H1 (cell line): ENCODE results near the gene MFAP3L. TPM values are rescaled to one million over a fixed set of nuclear protein-coding genes. Genes with fewer than 3 reads are reported as not detected.

ENCODE experiments used
- BRCA1 ChIP-seq: IDR thresholded peaks from 2 replicates; pipeline ENCODE4 v1.6.1; 2012; ENCODE audit warnings: low read depth, low read length, improper control_type of control experiment
- E2F6 ChIP-seq: IDR thresholded peaks from 2 replicates; pipeline ENCODE4 v1.6.1; 2012; ENCODE audit warnings: inconsistent platforms
- GTF2F1 ChIP-seq: IDR thresholded peaks from 2 replicates; pipeline ENCODE4 v1.6.1; 2012; ENCODE audit warnings: low read depth, low read length, improper control_type of control experiment, borderline replicate concordance
- HDAC2 ChIP-seq, 2 experiments: fragments of 300-600 bp in 1 of 2; sonication (generic) in 1 of 2; IDR thresholded peaks; 2 replicates each; pipeline ENCODE4 v1.6.1; 2011 to 2012; ENCODE audit warnings: low read depth in 2 of 2, low read length in 2 of 2, mild to moderate bottlenecking in 2 of 2, moderate library complexity in 2 of 2, borderline replicate concordance in 1 of 2, inconsistent platforms in 1 of 2
- KDM1A ChIP-seq: fragments of 200-600, 300-600 bp; sonication (generic); IDR thresholded peaks from 2 replicates; pipeline ENCODE4 v1.7.1; 2016; ENCODE audit warnings: mild to moderate bottlenecking, low read length, borderline replicate concordance
- NRF1 ChIP-seq: IDR thresholded peaks from 2 replicates; pipeline ENCODE4 v1.6.1; 2011; ENCODE audit warnings: mild to moderate bottlenecking, low read depth, low read length, improper control_type of control experiment
- PHF8 ChIP-seq: fragments of 200-600 bp; sonication (generic); conservative IDR thresholded peaks from 2 replicates; pipeline ENCODE4 v1.7.1; 2012; ENCODE audit warnings: low read depth, mild to moderate bottlenecking, inconsistent platforms, low read length, moderate library complexity
- POLR2A ChIP-seq, 2 experiments: IDR thresholded peaks; 1 replicate in 1 of 2; 2 replicates in 1 of 2; pipeline ENCODE4 v1.6.1; 2011; ENCODE audit warnings: low read depth in 2 of 2, low read length in 2 of 2, mild to moderate bottlenecking in 2 of 2; ENCODE audit errors: control extremely low read depth in 1 of 2
- RAD21 ChIP-seq, 2 experiments: IDR thresholded peaks in 1 of 2; conservative IDR thresholded peaks in 1 of 2; 2 replicates each; pipeline ENCODE4 v1.6.1; 2011; ENCODE audit warnings: low read depth in 2 of 2, low read length in 2 of 2, improper control_type of control experiment in 1 of 2, inconsistent platforms in 1 of 2, mild to moderate bottlenecking in 1 of 2, moderate library complexity in 1 of 2
- RBBP5 ChIP-seq: IDR thresholded peaks from 2 replicates; pipeline ENCODE4 v1.7.1; 2012; ENCODE audit warnings: low read depth, mild to moderate bottlenecking, inconsistent platforms, low read length, moderate library complexity, borderline replicate concordance
- RXRA ChIP-seq: IDR thresholded peaks from 2 replicates; pipeline ENCODE4 v1.6.1; 2011; ENCODE audit warnings: low read depth, mild to moderate bottlenecking, low read length, moderate library complexity; ENCODE audit not compliant: insufficient read depth
- SIX5 ChIP-seq: IDR thresholded peaks from 2 replicates; pipeline ENCODE4 v1.6.1; 2011; ENCODE audit warnings: mild to moderate bottlenecking, low read depth, low read length
- SP1 ChIP-seq: IDR thresholded peaks from 2 replicates; pipeline ENCODE4 v1.6.1; 2011; ENCODE audit warnings: low read depth, low read length
- TBP ChIP-seq: IDR thresholded peaks from 2 replicates; pipeline ENCODE4 v1.6.1; 2011; ENCODE audit warnings: low read depth, low read length, improper control_type of control experiment
- USF2 ChIP-seq: IDR thresholded peaks from 2 replicates; pipeline ENCODE4 v1.6.1; 2011; ENCODE audit warnings: low read length, improper control_type of control experiment
- YY1 ChIP-seq: IDR thresholded peaks from 2 replicates; pipeline ENCODE4 v1.6.1; 2011; ENCODE audit warnings: low read depth, mild to moderate bottlenecking, low read length
- polyA plus RNA-seq, 7 experiments: library from polyadenylated mRNA; depleted of rRNA in 3 of 7; stranded (reverse) in 5 of 7; unstranded in 2 of 7; fragments of >200 nt in 5 of 7; fragments of 200-250 nt in 2 of 7; gene quantifications; 1 replicate in 5 of 7; 2 replicates in 1 of 7; 4 replicates in 1 of 7; pipeline versions ENCODE4 v1.2.1 to v1.2.3, GENCODE V29; 2011 to 2013; ENCODE audit warnings: missing spikeins in 2 of 7, mixed read lengths in 2 of 7
- total RNA-seq: library from RNA; stranded (reverse); fragmentation: NEBNext Ultra II Directional; extraction: Animal tissue kit (Norgen Biotek cat#: 25700); gene quantifications from 2 replicates; pipeline ENCODE4 v1.2.1, GENCODE V29; 2021
- TF ChIP-seq, protein P1 (sequence below), 3 experiments: IDR thresholded peaks; 1 replicate in 2 of 3; 2 replicates in 1 of 3; pipeline versions ENCODE4 v1.5.1 to v1.6.1; 2011; ENCODE audit warnings: low read length in 3 of 3, mild to moderate bottlenecking in 3 of 3, inconsistent platforms in 2 of 3, low read depth in 1 of 3, moderate library complexity in 1 of 3; ENCODE audit not compliant: insufficient read depth in 1 of 3; ENCODE audit errors: control extremely low read depth in 1 of 3
- TF ChIP-seq, protein P2 (sequence below): IDR thresholded peaks from 2 replicates; pipeline ENCODE4 v1.6.1; 2012; ENCODE audit warnings: inconsistent platforms

Gene MFAP3L
- total and polyA plus RNA-seq, 2 of the 8 experiments (the other 6 are each of a cell fraction or from before 2014, with no cell fraction given) = 7.0 to 9.8 TPM

- TF ChIP-seq PHF8 (peak; percentile 71), GTF2F1 (no peak), RAD21 (IDR thresholded peaks at IDR 0.05 in 1 of 2, conservative IDR thresholded peaks at IDR 0.05 in 1 of 2; ENCODE audit: low read depth in 2 of 2, low read length in 2 of 2) (peak in 1 of 2 experiments; percentile 47; a peak in 2 of 4 replicates), SIX5 (no peak), RXRA (no peak), USF2 (0 out of 2 replicates have a peak, but pooled peaks have one; percentile 32), KDM1A (no peak), RBBP5 (no peak; the same call in 1 of the 2 replicates), SP1 (peak; percentile 51; the same call in 1 of the 2 replicates), TBP (peak; percentile 42; the same call in 1 of the 2 replicates), E2F6 (peak; percentile 22; the same call in 1 of the 2 replicates), NRF1 (peak; percentile 50; the same call in 1 of the 2 replicates), YY1 (peak; percentile 20; the same call in 1 of the 2 replicates), HDAC2 (IDR thresholded peaks at IDR 0.05; ENCODE audit: borderline replicate concordance in 1 of 2, low read depth in 2 of 2, low read length in 2 of 2) (peak in 1 of 2 experiments; percentile 8; a peak in 1 of 4 replicates), BRCA1 (no peak), POLR2A (IDR thresholded peaks at IDR 0.05; ENCODE audit: control extremely low read depth in 1 of 2, low read depth in 2 of 2, low read length in 2 of 2) (peak; percentile 47 to 79)
- TF ChIP-seq, protein P1, sequence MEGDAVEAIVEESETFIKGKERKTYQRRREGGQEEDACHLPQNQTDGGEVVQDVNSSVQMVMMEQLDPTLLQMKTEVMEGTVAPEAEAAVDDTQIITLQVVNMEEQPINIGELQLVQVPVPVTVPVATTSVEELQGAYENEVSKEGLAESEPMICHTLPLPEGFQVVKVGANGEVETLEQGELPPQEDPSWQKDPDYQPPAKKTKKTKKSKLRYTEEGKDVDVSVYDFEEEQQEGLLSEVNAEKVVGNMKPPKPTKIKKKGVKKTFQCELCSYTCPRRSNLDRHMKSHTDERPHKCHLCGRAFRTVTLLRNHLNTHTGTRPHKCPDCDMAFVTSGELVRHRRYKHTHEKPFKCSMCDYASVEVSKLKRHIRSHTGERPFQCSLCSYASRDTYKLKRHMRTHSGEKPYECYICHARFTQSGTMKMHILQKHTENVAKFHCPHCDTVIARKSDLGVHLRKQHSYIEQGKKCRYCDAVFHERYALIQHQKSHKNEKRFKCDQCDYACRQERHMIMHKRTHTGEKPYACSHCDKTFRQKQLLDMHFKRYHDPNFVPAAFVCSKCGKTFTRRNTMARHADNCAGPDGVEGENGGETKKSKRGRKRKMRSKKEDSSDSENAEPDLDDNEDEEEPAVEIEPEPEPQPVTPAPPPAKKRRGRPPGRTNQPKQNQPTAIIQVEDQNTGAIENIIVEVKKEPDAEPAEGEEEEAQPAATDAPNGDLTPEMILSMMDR (IDR thresholded peaks at IDR 0.05; ENCODE audit: control extremely low read depth in 1 of 3, insufficient read depth in 1 of 3, low read depth in 1 of 3, low read length in 3 of 3) = peak; percentile 12 to 28 (median 19)
- TF ChIP-seq, protein P2, sequence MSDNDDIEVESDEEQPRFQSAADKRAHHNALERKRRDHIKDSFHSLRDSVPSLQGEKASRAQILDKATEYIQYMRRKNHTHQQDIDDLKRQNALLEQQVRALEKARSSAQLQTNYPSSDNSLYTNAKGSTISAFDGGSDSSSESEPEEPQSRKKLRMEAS = no peak; the same call in none of the 2 replicates
Measured at GRCh38 chr4:170026253-170027021, at the start of gene MFAP3L (continued).
